GM13977 (cell line): ENCODE data around the gene UBIAD1.

Experiments used
- DNase-seq: peaks from one replicate; pipeline ENCODE4 v3.0.0; 2012; ENCODE audit warnings: low spot score
- CTCF ChIP-seq: IDR thresholded peaks from 2 replicates; pipeline ENCODE4 v1.5.1; 2012; ENCODE audit warnings: mild to moderate bottlenecking, control low read depth; ENCODE audit not compliant: insufficient read depth; ENCODE audit errors: extremely low read depth, missing control alignments
- in situ Hi-C: fragments of 300-500 bp; cut with MboI; formaldehyde crosslinking; loops from one replicate; pipeline ENCODE4 v1.12.0; 2022; ENCODE audit warnings: low sequenced_read_pairs, low pct_unique_long_range_greater_than_20kb, mixed read lengths, inconsistent platforms; ENCODE audit not compliant: unreplicated experiment

UBIAD1 gene

GRCh38 chr1:11279630-11280029 is 6.6 kb downstream of the UBIAD1 start:
- TF ChIP-seq CTCF, result no peak
- no peak for DNase-seq
- in situ Hi-C loops, result no loop called here

DNA sequence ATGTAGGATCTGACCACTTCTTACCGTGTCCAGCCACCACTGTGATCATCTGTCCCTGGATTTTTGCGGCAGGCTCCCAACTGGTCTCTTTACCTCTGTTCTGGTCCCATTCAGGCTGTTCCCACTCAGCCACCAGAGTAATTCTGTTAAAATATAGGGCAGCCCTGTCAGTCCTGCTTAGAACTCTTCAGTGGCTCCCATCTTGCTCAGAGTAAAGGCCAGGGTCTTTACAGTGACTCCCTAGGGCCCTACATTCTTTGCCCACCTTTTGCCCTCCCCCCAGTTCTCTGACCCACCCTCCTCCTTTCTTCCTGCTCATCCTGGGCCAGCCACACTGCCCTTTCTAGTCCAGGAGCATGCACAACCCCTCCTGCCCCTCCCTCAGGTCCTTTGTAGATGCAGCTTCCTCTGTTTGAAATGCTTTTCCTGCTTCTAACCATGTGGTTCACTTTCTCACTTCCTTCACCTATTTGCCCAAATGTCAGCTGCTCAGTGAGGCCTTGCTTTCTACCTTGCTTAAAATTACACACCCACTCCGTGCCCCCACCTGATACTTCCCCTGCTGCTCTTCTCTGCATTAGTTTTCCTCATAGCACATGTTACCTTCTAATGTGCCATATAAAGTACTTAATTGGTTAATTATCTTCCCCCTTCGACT is 7.8 kb downstream of the UBIAD1 start:
- in situ Hi-C loops, result no loop called here
- no peak for TF ChIP-seq CTCF
- no peak for DNase-seq

- TF ChIP-seq CTCF, result no peak
- no peak for DNase-seq
- in situ Hi-C loops, result no loop called here
Measured at GRCh38 chr1:11281518-11282331, 8.7 kb downstream of the UBIAD1 start.

DNA sequence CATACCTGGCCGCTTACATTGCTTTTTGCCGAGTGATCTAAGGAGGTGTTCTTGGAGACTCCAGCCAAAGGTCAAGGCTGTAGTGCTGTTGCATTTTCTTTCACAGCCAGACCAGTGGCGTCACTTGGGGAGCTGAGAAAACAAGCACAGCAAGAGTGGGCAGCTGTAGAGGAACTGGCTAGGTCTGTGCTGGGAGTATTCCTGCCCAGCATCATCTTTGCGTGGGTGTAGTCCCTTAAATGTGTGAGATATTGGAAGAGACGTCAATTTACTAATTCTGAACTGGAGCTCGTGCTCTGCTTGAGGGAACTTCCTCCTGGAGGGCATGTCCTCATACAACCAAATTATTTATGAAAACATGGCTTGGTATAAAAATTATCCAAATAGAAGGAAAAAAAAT is 10.2 kb downstream of the UBIAD1 start:
- in situ Hi-C loops, result no loop called here
- no peak for TF ChIP-seq CTCF
- DNase-seq, result no peak

- DNase-seq, result no peak
- in situ Hi-C loops, result no loop called here
- TF ChIP-seq CTCF, result no peak
Measured at GRCh38 chr1:11284784-11285183, 11.8 kb downstream of the UBIAD1 start.

DNA sequence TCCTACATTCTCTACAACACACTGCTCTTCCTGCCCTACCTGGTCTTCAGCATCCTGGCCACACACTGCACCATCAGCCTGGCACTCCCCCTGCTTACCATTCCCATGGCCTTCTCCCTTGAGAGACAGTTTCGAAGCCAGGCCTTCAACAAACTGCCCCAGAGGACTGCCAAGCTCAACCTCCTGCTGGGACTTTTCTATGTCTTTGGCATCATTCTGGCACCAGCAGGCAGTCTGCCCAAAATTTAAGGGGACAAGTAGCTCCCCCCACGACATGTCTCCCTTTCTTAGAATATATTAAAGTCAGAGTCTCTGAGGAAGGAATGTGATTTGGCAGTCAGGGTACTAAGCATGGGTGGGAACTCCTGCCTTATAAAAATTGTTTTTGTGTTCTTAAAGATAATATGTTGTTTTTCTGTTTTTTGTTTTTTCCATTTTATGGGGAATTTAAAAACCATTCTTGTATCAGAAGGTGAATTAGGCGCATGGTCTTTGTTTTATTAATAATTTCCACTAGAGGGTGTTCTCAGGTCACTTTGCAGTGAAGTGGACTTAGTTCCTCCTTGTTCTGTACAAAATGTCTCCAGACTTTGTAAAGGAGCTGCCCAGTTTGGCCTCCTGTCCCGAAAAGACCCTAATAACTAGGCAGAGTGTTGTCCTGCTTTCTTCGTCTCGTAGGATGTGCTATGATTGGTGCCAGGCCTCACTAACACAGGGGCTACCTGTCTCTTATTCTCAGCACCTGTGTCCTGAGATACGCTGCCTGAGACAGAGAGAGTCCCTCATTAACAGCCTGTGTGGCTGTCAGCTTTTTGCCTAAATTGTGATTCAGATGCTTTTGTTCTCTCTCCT is 13.1 kb downstream of the UBIAD1 start:
- no peak for DNase-seq
- in situ Hi-C loops, result no loop called here
- peak; percentile 14 for TF ChIP-seq CTCF
